Thoracic aorta (tissue), 2 donors: ENCODE measurements around the gene ZFP62. TPM values are rescaled to one million over a fixed set of nuclear protein-coding genes. Genes with fewer than 3 reads are reported as not detected.
"Not testable (repeated sequence)": the region's sequence is repeated elsewhere in the genome, so short reads cannot be mapped to it uniquely, and the experiment has no call there.

Experiments
- ATAC-seq: fragments of 150-250 bp; one replicate; pipeline ENCODE4 v1.8.0; 2017; ENCODE audit warnings: low read depth; ENCODE audit not compliant: insufficient number of reproducible peaks, low FRiP score
- DNase-seq: peaks from one replicate; pipeline ENCODE4 v3.0.0-alpha.2; 2020; ENCODE audit warnings: low spot score
- H3K27ac ChIP-seq, 2 donors: fragments of 200-600 bp; sonication (generic); 1 replicate in 1 of 2; 2 replicates in 1 of 2; pipeline ENCODE4 v1.5.1; 2016; ENCODE audit warnings: mild to moderate bottlenecking in 2 of 2, moderate library complexity in 2 of 2
- H3K27me3 ChIP-seq: fragments of 200-600 bp; sonication (generic); replicated peaks from 2 replicates; pipeline ENCODE4 v1.6.0; 2016; ENCODE audit warnings: mild to moderate bottlenecking; ENCODE audit not compliant: insufficient read depth
- H3K36me3 ChIP-seq: fragments of 200-600 bp; sonication (generic); one replicate; pipeline ENCODE4 v1.5.1; 2016
- H3K4me1 ChIP-seq, 2 donors: fragments of 200-600 bp; sonication (generic); 1 replicate in 1 of 2; 2 replicates in 1 of 2; pipeline versions ENCODE4 v1.5.1 to v1.6.0; 2016; ENCODE audit warnings: low read depth in 2 of 2, mild to moderate bottlenecking in 1 of 2; ENCODE audit not compliant: control insufficient read depth in 1 of 2
- H3K4me3 ChIP-seq: fragments of 200-600 bp; sonication (generic); 2 replicates; pipeline ENCODE4 v1.5.1; 2016; ENCODE audit warnings: mild to moderate bottlenecking
- H3K9me3 ChIP-seq: fragments of 200-600 bp; sonication (generic); 2 replicates; pipeline ENCODE4 v1.5.1; 2016
- total RNA-seq, 2 donors: library from RNA; depleted of rRNA; stranded (reverse); fragments of >200 nt; gene quantifications; one replicate each; pipeline versions ENCODE4 v1.1.0 to v1.2.3, GENCODE V29; 2016
- TF ChIP-seq, protein P1 (sequence below): fragments of 200-600 bp; sonication (generic); IDR thresholded peaks from one replicate; pipeline ENCODE4 v1.5.1; 2019; ENCODE audit warnings: antibody characterized with exemption

Gene ZFP62
- total RNA-seq, 2 donors from 2014 or later, result 12.2 to 19.0 TPM

DNA sequence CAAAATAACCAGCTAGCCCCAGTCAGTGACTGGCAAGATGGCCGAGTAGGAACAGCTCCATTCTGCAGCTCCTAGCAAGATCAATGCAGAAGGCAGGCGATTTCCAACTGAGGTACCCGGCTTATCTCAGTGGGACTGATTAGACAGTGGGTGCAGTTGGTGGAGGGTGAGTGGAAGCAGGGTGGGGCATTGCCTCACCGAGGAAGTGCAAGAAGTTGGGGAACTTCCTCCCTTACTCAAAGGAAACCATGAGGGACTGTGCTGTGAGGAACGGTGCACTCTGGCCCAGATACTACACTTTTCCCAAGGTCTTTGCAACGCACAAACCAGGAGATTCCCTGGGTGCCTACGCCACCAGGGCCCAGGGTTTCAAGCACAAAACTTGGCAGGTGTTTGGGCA is 28.3 kb upstream of the ZFP62 start:
- TF ChIP-seq, protein P1, sequence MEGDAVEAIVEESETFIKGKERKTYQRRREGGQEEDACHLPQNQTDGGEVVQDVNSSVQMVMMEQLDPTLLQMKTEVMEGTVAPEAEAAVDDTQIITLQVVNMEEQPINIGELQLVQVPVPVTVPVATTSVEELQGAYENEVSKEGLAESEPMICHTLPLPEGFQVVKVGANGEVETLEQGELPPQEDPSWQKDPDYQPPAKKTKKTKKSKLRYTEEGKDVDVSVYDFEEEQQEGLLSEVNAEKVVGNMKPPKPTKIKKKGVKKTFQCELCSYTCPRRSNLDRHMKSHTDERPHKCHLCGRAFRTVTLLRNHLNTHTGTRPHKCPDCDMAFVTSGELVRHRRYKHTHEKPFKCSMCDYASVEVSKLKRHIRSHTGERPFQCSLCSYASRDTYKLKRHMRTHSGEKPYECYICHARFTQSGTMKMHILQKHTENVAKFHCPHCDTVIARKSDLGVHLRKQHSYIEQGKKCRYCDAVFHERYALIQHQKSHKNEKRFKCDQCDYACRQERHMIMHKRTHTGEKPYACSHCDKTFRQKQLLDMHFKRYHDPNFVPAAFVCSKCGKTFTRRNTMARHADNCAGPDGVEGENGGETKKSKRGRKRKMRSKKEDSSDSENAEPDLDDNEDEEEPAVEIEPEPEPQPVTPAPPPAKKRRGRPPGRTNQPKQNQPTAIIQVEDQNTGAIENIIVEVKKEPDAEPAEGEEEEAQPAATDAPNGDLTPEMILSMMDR, result no peak
- ATAC-seq (no peak), DNase-seq (no peak)
- H3K4me3 ChIP-seq, result no peak overlapping the region
- no peak overlapping the region for H3K27ac ChIP-seq
- no peaks in the 10 kb centered on the region for H3K9me3 ChIP-seq
- H3K4me1 ChIP-seq, result no peaks in the 10 kb centered on the region
- H3K36me3 ChIP-seq, result no peaks in the 10 kb centered on the region
- H3K27me3 ChIP-seq, result no peaks in the 10 kb centered on the region

DNA sequence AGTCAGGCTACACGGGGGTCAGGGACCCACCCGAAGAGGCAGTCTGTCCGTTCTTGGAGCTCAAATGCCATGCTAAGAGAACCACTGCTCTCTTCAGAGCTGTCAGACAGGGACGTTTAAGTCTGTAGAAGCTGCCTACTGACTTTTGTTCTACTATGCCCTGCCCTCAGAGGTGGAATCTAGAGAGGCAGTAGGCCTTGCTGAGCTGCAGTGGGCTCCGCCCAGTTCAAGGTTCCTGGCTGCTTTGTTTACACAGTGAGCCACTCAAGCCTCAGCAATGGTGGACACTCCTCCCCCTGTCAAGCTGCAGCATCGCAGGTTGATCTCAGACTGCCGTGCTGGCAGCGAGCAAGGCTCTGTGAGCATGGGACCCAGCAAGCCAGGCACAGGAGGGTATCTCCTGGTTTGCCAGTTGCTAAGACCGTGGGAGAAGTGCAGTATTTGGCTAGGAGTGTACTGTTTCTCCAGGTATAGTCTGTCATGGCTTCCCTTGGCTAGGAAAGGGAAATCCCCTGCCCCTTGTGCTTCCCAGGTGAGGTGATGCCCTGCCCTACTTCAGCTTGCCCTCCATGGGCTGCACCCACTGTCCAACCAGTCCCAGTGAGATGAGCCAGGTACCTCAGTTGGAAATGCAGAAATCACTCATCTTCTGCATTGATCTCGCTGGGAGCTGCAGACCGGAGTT is 24.9 kb upstream of the ZFP62 start:
- H3K27me3 ChIP-seq, H3K9me3 ChIP-seq, DNase-seq, ATAC-seq, H3K4me3 ChIP-seq, H3K27ac ChIP-seq, H3K4me1 ChIP-seq, H3K36me3 ChIP-seq: not testable (repeated sequence)

DNA sequence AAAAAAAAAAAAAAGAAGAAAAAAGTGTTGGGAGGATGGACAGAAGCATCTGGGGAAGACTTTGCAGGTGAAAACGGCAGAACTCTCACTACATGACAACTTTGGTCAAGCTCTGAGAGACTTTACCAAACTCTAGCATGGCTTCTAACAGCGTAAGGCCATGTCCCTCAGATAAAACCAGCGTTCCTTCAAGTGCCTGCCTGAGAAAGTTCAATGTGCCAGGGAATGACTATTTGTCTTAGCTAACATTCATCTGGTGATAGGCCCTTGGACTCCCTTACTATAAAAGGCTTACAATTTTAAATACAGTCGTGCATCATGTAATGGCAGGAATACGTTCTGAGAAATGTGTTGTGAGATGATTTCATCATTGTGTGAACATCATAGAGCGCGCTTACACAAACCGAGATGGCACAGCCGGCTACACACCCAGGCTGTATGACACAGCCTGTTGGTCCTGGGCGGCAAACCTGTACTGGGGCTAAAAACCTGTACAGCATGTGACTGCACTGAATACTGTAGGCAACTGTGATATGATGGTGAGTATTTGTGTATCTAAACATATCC is 14.9 kb upstream of the ZFP62 start:
- no peak overlapping the region for H3K27ac ChIP-seq
- no peak for DNase-seq

DNA sequence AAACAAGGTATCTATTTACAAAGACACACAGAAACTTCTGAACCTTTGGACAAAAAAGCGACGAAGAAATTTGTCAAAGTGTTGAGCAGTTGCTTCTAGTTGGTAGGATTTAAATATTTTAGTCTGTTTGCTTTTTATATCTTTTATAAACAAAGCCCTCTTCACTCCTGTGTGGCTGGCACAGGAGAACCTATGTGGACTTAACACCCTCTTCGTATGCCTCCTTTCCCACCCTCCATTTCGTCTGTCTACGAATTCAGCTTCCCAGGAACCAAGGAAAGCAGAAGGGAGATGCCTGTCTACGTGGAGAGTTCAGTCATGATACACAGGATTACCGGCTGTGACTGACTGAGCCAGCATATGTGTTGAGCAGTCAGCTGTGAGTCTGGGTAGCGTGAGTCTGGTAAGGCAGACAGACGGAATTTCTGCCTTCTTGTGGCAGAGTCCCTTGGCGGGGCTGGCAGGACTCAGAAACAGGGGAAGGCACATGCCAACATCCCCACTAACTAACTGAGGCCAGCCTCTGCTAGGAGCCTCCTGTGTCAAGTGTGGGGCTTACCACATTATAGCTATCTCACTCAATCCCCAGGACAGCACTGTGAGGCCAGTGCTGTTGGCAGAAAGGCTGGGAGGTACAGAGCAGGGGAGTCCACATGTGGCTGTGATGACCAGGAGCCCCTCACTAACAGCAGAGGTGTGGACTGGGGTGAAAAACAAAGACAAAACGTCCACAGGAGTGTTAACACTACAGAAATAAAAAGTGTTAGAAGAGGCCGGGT is 13.9 kb upstream of the ZFP62 start:
- no peaks in the 10 kb centered on the region for H3K27me3 ChIP-seq
- no peak for DNase-seq
- H3K9me3 ChIP-seq, result no peaks in the 10 kb centered on the region
- H3K4me3 ChIP-seq, result no peak overlapping the region
- ATAC-seq, result no peak
- H3K27ac ChIP-seq, result no peak overlapping the region
- TF ChIP-seq, protein P1, result no peak
- no peaks in the 10 kb centered on the region for H3K36me3 ChIP-seq
- H3K4me1 ChIP-seq, result peaks cover 0 to 1% of the 10 kb centered on the region in 2 donors

More for the DNA sequence above, 14.9 kb upstream of the ZFP62 start:
- Histone ChIP-seq H3K4me1 (no peaks in the 10 kb centered on the region), H3K9me3 (no peaks in the 10 kb centered on the region), H3K36me3 (no peaks in the 10 kb centered on the region), H3K27me3 (no peaks in the 10 kb centered on the region), H3K4me3 (no peak overlapping the region)
- no peak for ATAC-seq
- TF ChIP-seq, protein P1, result no peak

DNA sequence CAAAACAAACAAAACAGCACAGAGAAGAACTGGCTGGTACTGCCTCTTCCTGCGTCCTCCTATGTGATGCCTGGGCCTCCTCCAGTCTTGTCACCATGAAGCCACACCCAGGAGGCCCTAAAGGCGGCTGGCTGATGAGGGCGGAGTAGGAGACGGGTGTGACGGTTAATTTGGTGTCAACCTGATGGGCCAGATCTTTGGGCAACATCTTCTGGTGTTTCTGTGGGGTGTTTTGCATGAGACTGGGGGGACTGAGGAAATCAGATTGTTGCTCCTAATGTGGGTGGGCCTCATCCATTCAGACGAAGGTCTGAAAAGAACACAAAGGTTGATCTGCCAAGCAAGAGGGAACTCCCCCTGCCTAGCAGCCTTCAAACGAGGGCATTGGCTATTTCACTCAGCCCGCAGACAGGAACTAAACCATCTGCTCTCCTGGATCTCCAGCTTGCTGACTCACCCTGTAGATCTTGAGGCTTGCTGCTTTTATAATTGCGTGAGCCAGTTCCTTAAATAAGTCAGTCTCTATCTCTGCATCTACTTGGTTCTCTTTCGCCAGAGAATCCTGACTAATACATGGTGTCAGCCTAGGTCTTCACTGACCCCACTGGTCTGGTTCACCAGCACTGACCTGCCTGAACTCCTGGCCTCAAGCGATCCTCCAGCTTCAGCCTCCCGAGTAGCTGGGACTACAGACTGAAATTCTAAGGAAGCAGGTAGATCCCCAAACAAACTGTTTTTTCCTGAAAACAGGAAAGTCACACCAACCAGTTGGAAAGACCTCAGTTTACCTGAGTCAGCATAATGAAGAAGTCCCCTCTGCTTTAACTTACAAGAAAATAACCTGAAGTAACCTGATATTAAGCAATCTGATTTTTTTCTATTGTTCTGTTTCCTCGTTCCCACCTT is 12.8 kb upstream of the ZFP62 start:
- ATAC-seq, result no peak
- H3K27me3 ChIP-seq, result no peaks in the 10 kb centered on the region
- no peak overlapping the region for H3K27ac ChIP-seq
- H3K36me3 ChIP-seq, result no peaks in the 10 kb centered on the region
- TF ChIP-seq, protein P1, result no peak
- no peak for DNase-seq
- H3K9me3 ChIP-seq, result no peaks in the 10 kb centered on the region
- peaks cover 0 to 6% of the 10 kb centered on the region in 2 donors for H3K4me1 ChIP-seq
- H3K4me3 ChIP-seq, result no peak overlapping the region
